Transverse colon (tissue), 4 donors: ENCODE measurements around the gene ZC3H18. TPM values are rescaled to one million over a fixed set of nuclear protein-coding genes. Genes with fewer than 3 reads are reported as not detected.

Source experiments
- DNase-seq: peaks from one replicate; pipeline ENCODE4 v3.0.0-alpha.2; 2019
- H3K27ac ChIP-seq, 4 donors: fragments of 200-600 bp; sonication (generic); 2 replicates each; pipeline ENCODE4 v1.5.1; 2016 to 2018; ENCODE audit warnings: inconsistent platforms in 4 of 4
- H3K27me3 ChIP-seq: fragments of 200-600 bp; sonication (generic); 2 replicates; pipeline ENCODE4 v1.5.1; 2017; ENCODE audit warnings: inconsistent platforms
- H3K36me3 ChIP-seq, 4 donors: fragments of 200-600 bp; sonication (generic); 2 replicates each; pipeline ENCODE4 v1.5.1; 2017 to 2019; ENCODE audit warnings: inconsistent platforms in 4 of 4
- H3K4me1 ChIP-seq, 4 donors: fragments of 200-600 bp; sonication (generic); 2 replicates each; pipeline ENCODE4 v1.5.1; 2017 to 2020; ENCODE audit warnings: inconsistent platforms in 4 of 4
- H3K4me3 ChIP-seq, 4 donors: fragments of 200-600 bp; sonication (generic); 1 replicate in 1 of 4; 2 replicates in 3 of 4; pipeline versions ENCODE4 v1.5.1 to v1.6.1; 2017 to 2019; ENCODE audit warnings: inconsistent platforms in 4 of 4
- H3K9me3 ChIP-seq, 2 donors: fragments of 200-600 bp; sonication (generic); 2 replicates each; pipeline ENCODE4 v1.5.1; 2017 to 2019; ENCODE audit warnings: inconsistent platforms in 2 of 2
- CTCF ChIP-seq, 5 experiments: fragments of 200-600 bp in 3 of 5; fragments of 450-650 bp in 2 of 5; sonication (generic) in 3 of 5; IDR thresholded peaks; 1 replicate in 2 of 5; 2 replicates in 3 of 5; pipeline ENCODE4 v1.5.1; 2016 to 2017; ENCODE audit warnings: antibody characterized with exemption in 5 of 5, inconsistent platforms in 3 of 5, mild to moderate bottlenecking in 2 of 5, moderate library complexity in 1 of 5
- EP300 ChIP-seq: sonication (generic); formaldehyde crosslinking; IDR thresholded peaks from one replicate; pipeline ENCODE4 v1.6.1; 2017; ENCODE audit warnings: antibody characterized with exemption, low read depth
- POLR2A ChIP-seq: fragments of 450-650 bp; IDR thresholded peaks from one replicate; pipeline ENCODE4 v1.6.1; 2016; ENCODE audit warnings: antibody characterized with exemption, mild to moderate bottlenecking, moderate library complexity
- POLR2AphosphoS5 ChIP-seq, 3 donors: sonication (generic); formaldehyde crosslinking; IDR thresholded peaks; one replicate each; pipeline ENCODE4 v1.6.1; 2016; ENCODE audit warnings: antibody characterized with exemption in 3 of 3
- WGBS, 2 donors: methylation state at CpG; one replicate each; pipeline ENCODE4 v1.1.5; 2018; ENCODE audit warnings: low coverage in 1 of 2; 5-methylcytosine and 5-hydroxymethylcytosine counted together
- in situ Hi-C, 4 donors: fragments of 200-750 bp; cut with MboI; loops; one replicate each; pipeline versions ENCODE4 v1.15.0 to v1.15.1; 2017; ENCODE audit warnings: low sequenced_read_pairs in 3 of 4, low pct_ligation_motif_present in 1 of 4, low pct_unique_long_range_greater_than_20kb in 1 of 4
- intact Hi-C: fragments of 100-400 bp; cut with DNase I; formaldehyde crosslinking; loops from one replicate; pipeline ENCODE4 v1.15.1; 2023; ENCODE audit warnings: low total_unique reads
- total RNA-seq, 4 donors: library from RNA; depleted of rRNA; stranded (reverse); fragments of >200 nt; gene quantifications; one replicate each; pipeline ENCODE4 v1.1.0, GENCODE V29; 2016

Gene ZC3H18
- total RNA-seq, 4 donors from 2014 or later: 17.9 to 50.5 (median 25.5) TPM

GRCh38 chr16:88535857-88536222, 34.4 kb upstream of the ZC3H18 start:
- Histone ChIP-seq H3K27ac (no peak overlapping the region), H3K36me3 (no peaks in the 10 kb centered on the region), H3K9me3 (no peaks in the 10 kb centered on the region), H3K27me3 (peaks cover 28% of the 10 kb centered on the region), H3K4me3 (no peak overlapping the region), H3K4me1 (peaks cover 10 to 20% (median 15%) of the 10 kb centered on the region in 4 donors)
- in situ Hi-C loops (no loop called here), intact Hi-C loops (no loop called here)
- WGBS, 2 donors: 80 to 87% methylated on average over 3 to 9 of the region's 9 CpGs
- TF ChIP-seq EP300 (no peak), POLR2A (no peak), POLR2AphosphoS5 (IDR thresholded peaks at IDR 0.05) (no peak), CTCF (IDR thresholded peaks at IDR 0.05) (no peak)
- no peak for DNase-seq

- H3K36me3 ChIP-seq: no peaks in the 10 kb centered on the region
- in situ Hi-C loops: no loop called here
- no peak for TF ChIP-seq POLR2AphosphoS5 (IDR thresholded peaks at IDR 0.05)
- TF ChIP-seq CTCF (IDR thresholded peaks at IDR 0.05): no peak
- no peak for TF ChIP-seq POLR2A
- no peak for TF ChIP-seq EP300
- no peak overlapping the region for H3K27ac ChIP-seq
- intact Hi-C loops: no loop called here
- WGBS, 2 donors: 88% methylated on average over 11 of the region's 11 CpGs; no CpG with 5 or more reads in 1 of the 2 donors
- DNase-seq: no peak
- H3K9me3 ChIP-seq: no peaks in the 10 kb centered on the region
- H3K27me3 ChIP-seq: peaks cover 35% of the 10 kb centered on the region
- H3K4me1 ChIP-seq: peaks cover 10 to 20% (median 15%) of the 10 kb centered on the region in 4 donors
- H3K4me3 ChIP-seq: no peak overlapping the region
Observed at GRCh38 chr16:88536510-88536909, 33.7 kb upstream of the ZC3H18 start.

- DNase-seq: no peak
- Histone ChIP-seq H3K9me3 (no peaks in the 10 kb centered on the region), H3K36me3 (no peaks in the 10 kb centered on the region), H3K4me3 (no peak overlapping the region), H3K27ac (no peak overlapping the region), H3K27me3 (peaks cover 37% of the 10 kb centered on the region), H3K4me1 (peaks cover 9 to 20% (median 15%) of the 10 kb centered on the region in 4 donors)
- intact Hi-C loops (no loop called here), in situ Hi-C loops (no loop called here)
- 61 to 95% methylated on average over 3 to 31 of the region's 31 CpGs for WGBS, 2 donors
- TF ChIP-seq EP300 (no peak), CTCF (IDR thresholded peaks at IDR 0.05) (no peak), POLR2A (no peak), POLR2AphosphoS5 (IDR thresholded peaks at IDR 0.05) (no peak)
Observed at GRCh38 chr16:88536971-88537751, 33.0 kb upstream of the ZC3H18 start.

- peaks cover 7 to 17% (median 15%) of the 10 kb centered on the region in 4 donors for H3K4me1 ChIP-seq
- H3K27me3 ChIP-seq: peaks cover 39% of the 10 kb centered on the region
- peaks cover 3 to 6% of the 10 kb centered on the region in 2 donors for H3K9me3 ChIP-seq
- WGBS, 2 donors: 50 to 63% methylated on average over 1 to 4 of the region's 4 CpGs
- in situ Hi-C loops (no loop called here), intact Hi-C loops (no loop called here)
- no peaks in the 10 kb centered on the region for H3K36me3 ChIP-seq
- no peak for TF ChIP-seq POLR2A
- no peak overlapping the region for H3K4me3 ChIP-seq
- DNase-seq: no peak
- no peak overlapping the region for H3K27ac ChIP-seq
Observed at GRCh38 chr16:88537859-88538258, 32.3 kb upstream of the ZC3H18 start.
